ENCODE measurements around the gene STX11. TPM values are rescaled to one million over a fixed set of nuclear protein-coding genes. Genes with fewer than 3 reads are reported as not detected.

STX11 gene
- total RNA-seq, 4 donors from 2014 or later, result 0.62 to 11.0 (median 6.4) TPM

- TF ChIP-seq POLR2A (IDR thresholded peaks at IDR 0.05), result no peak
- no peak for TF ChIP-seq POLR2AphosphoS5 (IDR thresholded peaks at IDR 0.05)
- TF ChIP-seq, protein P1, sequence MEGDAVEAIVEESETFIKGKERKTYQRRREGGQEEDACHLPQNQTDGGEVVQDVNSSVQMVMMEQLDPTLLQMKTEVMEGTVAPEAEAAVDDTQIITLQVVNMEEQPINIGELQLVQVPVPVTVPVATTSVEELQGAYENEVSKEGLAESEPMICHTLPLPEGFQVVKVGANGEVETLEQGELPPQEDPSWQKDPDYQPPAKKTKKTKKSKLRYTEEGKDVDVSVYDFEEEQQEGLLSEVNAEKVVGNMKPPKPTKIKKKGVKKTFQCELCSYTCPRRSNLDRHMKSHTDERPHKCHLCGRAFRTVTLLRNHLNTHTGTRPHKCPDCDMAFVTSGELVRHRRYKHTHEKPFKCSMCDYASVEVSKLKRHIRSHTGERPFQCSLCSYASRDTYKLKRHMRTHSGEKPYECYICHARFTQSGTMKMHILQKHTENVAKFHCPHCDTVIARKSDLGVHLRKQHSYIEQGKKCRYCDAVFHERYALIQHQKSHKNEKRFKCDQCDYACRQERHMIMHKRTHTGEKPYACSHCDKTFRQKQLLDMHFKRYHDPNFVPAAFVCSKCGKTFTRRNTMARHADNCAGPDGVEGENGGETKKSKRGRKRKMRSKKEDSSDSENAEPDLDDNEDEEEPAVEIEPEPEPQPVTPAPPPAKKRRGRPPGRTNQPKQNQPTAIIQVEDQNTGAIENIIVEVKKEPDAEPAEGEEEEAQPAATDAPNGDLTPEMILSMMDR (IDR thresholded peaks at IDR 0.05), result no peak
- TF ChIP-seq EP300 (IDR thresholded peaks at IDR 0.05), result no peak
- Histone ChIP-seq H3K4me3 (no peak overlapping the region), H3K27me3 (no peaks in the 10 kb centered on the region), H3K27ac (no peak overlapping the region), H3K36me3 (no peaks in the 10 kb centered on the region), H3K4me1 (peaks cover 5 to 16% (median 6%) of the 10 kb centered on the region in 3 donors), H3K9me3 (no peaks in the 10 kb centered on the region)
- no peak for ATAC-seq
- 89 to 92% methylated on average over 5 of the region's 5 CpGs for WGBS, 2 donors (ENCODE audit: low coverage in 1 of 2)
Observed at GRCh38 chr6:144161975-144162374, 11.7 kb downstream of the STX11 start.

DNA sequence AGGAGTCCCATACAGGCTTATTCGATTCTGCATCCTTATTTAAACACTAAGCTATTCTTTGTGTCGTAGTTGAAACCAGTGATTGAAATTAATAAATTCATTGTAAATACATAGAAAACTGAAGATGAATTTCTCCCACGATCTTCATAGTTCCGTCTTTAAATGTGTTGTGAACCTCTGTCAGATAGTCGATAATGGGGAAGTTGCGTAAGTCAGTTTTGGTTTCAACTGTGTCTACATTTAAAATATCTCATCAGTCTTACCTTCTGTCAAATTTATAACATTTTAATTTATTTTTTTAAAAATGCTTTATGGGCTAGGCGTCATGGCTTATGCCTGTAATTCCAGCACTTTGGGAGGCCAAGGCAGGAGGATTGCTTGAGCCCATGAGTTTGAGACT, 12.7 kb downstream of the STX11 start:
- TF ChIP-seq POLR2A (IDR thresholded peaks at IDR 0.05) (no peak), POLR2AphosphoS5 (IDR thresholded peaks at IDR 0.05) (no peak), EP300 (IDR thresholded peaks at IDR 0.05) (no peak)
- TF ChIP-seq, protein P1 (IDR thresholded peaks at IDR 0.05), result no peak
- no peak for ATAC-seq
- 79 to 95% methylated on average over 7 of the region's 7 CpGs for WGBS, 2 donors (ENCODE audit: low coverage in 1 of 2)
- Histone ChIP-seq H3K27ac (no peak overlapping the region), H3K9me3 (no peaks in the 10 kb centered on the region), H3K36me3 (no peaks in the 10 kb centered on the region), H3K4me1 (peaks cover 5 to 10% (median 6%) of the 10 kb centered on the region in 3 donors), H3K27me3 (no peaks in the 10 kb centered on the region), H3K4me3 (no peak overlapping the region)

- 90 to 98% methylated on average over 5 of the region's 5 CpGs for WGBS, 2 donors (ENCODE audit: low coverage in 1 of 2)
Observed at GRCh38 chr6:144165784-144166183, 15.5 kb downstream of the STX11 start.

DNA sequence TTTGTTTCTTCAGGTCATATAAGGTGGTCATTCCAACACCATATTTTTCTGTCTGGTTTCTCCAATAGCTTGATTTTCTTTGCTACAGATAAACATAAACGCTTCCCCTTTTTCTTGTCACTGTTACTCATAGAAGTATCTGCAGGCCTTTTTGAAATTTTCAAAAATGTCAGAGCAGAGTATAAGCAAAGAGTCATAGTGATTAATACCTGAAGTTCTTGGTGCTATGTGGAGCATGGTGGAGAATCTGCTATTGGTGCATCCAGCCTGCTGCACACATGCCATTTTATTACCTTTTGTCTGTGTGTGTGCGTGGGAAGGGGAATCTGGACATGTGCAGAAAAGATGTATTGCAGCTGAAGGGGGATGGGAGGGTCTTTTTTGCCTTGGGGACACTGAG, 19.7 kb downstream of the STX11 start:
- WGBS, 2 donors (ENCODE audit: low coverage in 1 of 2), result 71 to 86% methylated on average over 1 to 2 of the region's 2 CpGs
- no peaks in the 10 kb centered on the region for H3K36me3 ChIP-seq
- TF ChIP-seq, protein P1 (IDR thresholded peaks at IDR 0.05), result no peak
- TF ChIP-seq POLR2AphosphoS5 (IDR thresholded peaks at IDR 0.05) (no peak), EP300 (IDR thresholded peaks at IDR 0.05) (no peak), POLR2A (IDR thresholded peaks at IDR 0.05) (no peak)
- peaks cover 0 to 8% (median 0%) of the 10 kb centered on the region in 3 donors for H3K9me3 ChIP-seq
- no peaks in the 10 kb centered on the region for H3K27me3 ChIP-seq
- no peak overlapping the region for H3K4me3 ChIP-seq
- H3K27ac ChIP-seq, result no peak overlapping the region
- no peaks in the 10 kb centered on the region for H3K4me1 ChIP-seq
- no peak for ATAC-seq

More at GRCh38 chr6:144165784-144166183, 15.5 kb downstream of the STX11 start:
- H3K27ac ChIP-seq, result no peak overlapping the region
- H3K4me3 ChIP-seq, result no peak overlapping the region
- TF ChIP-seq, protein P1 (IDR thresholded peaks at IDR 0.05), result no peak
- TF ChIP-seq POLR2A (IDR thresholded peaks at IDR 0.05) (no peak), EP300 (IDR thresholded peaks at IDR 0.05) (no peak)
- H3K27me3 ChIP-seq, result no peaks in the 10 kb centered on the region
- no peaks in the 10 kb centered on the region for H3K36me3 ChIP-seq
- no peaks in the 10 kb centered on the region for H3K4me1 ChIP-seq
- no peaks in the 10 kb centered on the region for H3K9me3 ChIP-seq
- ATAC-seq, result no peak

GRCh38 chr6:144171406-144171805, 21.1 kb downstream of the STX11 start:
- Histone ChIP-seq H3K36me3 (no peaks in the 10 kb centered on the region), H3K27ac (no peak overlapping the region), H3K4me1 (no peaks in the 10 kb centered on the region), H3K27me3 (no peaks in the 10 kb centered on the region), H3K4me3 (no peak overlapping the region), H3K9me3 (peaks cover 0 to 8% (median 0%) of the 10 kb centered on the region in 3 donors)
- ATAC-seq, result no peak
- no peak for TF ChIP-seq POLR2AphosphoS5 (IDR thresholded peaks at IDR 0.05)
- TF ChIP-seq POLR2A (IDR thresholded peaks at IDR 0.05), result no peak
- TF ChIP-seq, protein P1 (IDR thresholded peaks at IDR 0.05), result no peak
- no peak for TF ChIP-seq EP300 (IDR thresholded peaks at IDR 0.05)
- WGBS, 2 donors (ENCODE audit: low coverage in 1 of 2), result 70 to 88% methylated on average over 3 of the region's 3 CpGs

All from gastroesophageal sphincter (tissue), 4 donors.